WTC11 (cell line): ENCODE data around the gene MEDAG.

Experiments used
- ATF2 ChIP-seq: sonication (generic); formaldehyde crosslinking; IDR thresholded peaks from 2 replicates; pipeline ENCODE4 v1.8.1; 2022; ENCODE audit warnings: low read depth, missing genetic modification reagents, borderline replicate concordance
- CTCF ChIP-seq: fragments of 200-600 bp; IDR thresholded peaks from 2 replicates; pipeline ENCODE4 v1.8.0; 2022; ENCODE audit warnings: antibody characterized with exemption
- NFE2L1 ChIP-seq: sonication (generic); formaldehyde crosslinking; IDR thresholded peaks from 2 replicates; pipeline ENCODE4 v1.8.1; 2023; ENCODE audit warnings: missing genetic modification reagents
- NFYB ChIP-seq: sonication (generic); formaldehyde crosslinking; conservative IDR thresholded peaks from 2 replicates; pipeline ENCODE4 v1.8.0; 2022; ENCODE audit warnings: low read depth, missing genetic modification reagents
- NR3C1 ChIP-seq: sonication (generic); formaldehyde crosslinking; conservative IDR thresholded peaks from 2 replicates; pipeline ENCODE4 v1.8.1; 2023; ENCODE audit warnings: low read depth, mild to moderate bottlenecking, missing genetic modification reagents
- OVOL2 ChIP-seq: fragments of 250-450 bp; sonication (Bioruptor Pico); IDR thresholded peaks from 2 replicates; pipeline ENCODE4 v1.9.0; 2021; ENCODE audit warnings: mild to moderate bottlenecking, borderline replicate concordance
- SP1 ChIP-seq: sonication (generic); formaldehyde crosslinking; conservative IDR thresholded peaks from 2 replicates; pipeline ENCODE4 v1.8.1; 2022; ENCODE audit warnings: missing genetic modification reagents
- TEAD4 ChIP-seq: sonication (generic); formaldehyde crosslinking; IDR thresholded peaks from 2 replicates; pipeline ENCODE4 v1.8.0; 2022; ENCODE audit warnings: mild to moderate bottlenecking, missing genetic modification reagents
- USF1 ChIP-seq: sonication (generic); formaldehyde crosslinking; IDR thresholded peaks from 2 replicates; pipeline ENCODE4 v1.8.0; 2022; ENCODE audit warnings: mild to moderate bottlenecking, missing genetic modification reagents
- ZNF263 ChIP-seq: sonication (generic); formaldehyde crosslinking; IDR thresholded peaks from 2 replicates; pipeline ENCODE4 v1.8.1; 2022; ENCODE audit warnings: low read depth, mild to moderate bottlenecking, moderate library complexity, missing genetic modification reagents

- no peak for TF ChIP-seq CTCF
- no peak for TF ChIP-seq SP1 (CRISPR knock-in tag)
- TF ChIP-seq NFE2L1 (CRISPR knock-in tag) = no peak
- TF ChIP-seq NR3C1 (CRISPR knock-in tag) = no peak
- no peak for TF ChIP-seq USF1 (CRISPR knock-in tag)
- TF ChIP-seq ZNF263 = no peak
- no peak for TF ChIP-seq OVOL2 (CRISPR knock-in tag)
- TF ChIP-seq NFYB (CRISPR knock-in tag) = no peak
- no peak for TF ChIP-seq TEAD4 (CRISPR knock-in tag)
- TF ChIP-seq ATF2 (CRISPR knock-in tag) = no peak
These were observed 37.1 kb upstream of the MEDAG start for GRCh38 chr13:30868799-30869470.
